ENCODE measurements around the gene TCF15.
A peak's percentile ranks its signal among the peaks of the same experiment; 100 is the strongest.
"Not testable (repeated sequence)": the region's sequence is repeated elsewhere in the genome, so short reads cannot be mapped to it uniquely, and the experiment has no call there.

The TCF15 gene

DNA sequence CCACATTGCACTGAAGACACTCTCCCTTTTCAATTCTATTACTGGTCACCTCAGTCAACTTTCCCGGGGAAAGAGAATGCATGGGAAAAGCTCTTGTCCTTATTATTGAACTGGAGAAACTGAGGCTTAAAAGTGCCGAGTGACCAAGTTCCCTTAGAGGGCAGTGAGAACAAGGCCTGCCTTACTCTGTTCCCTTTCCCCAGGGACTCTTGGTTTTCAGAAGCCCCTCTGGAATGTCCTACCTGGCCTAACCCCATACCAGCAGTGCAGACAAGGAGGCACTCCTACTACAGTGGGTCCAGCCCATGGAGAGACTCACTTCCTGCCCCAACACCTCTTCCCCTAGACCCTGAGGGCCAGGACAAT is 36.7 kb upstream of the TCF15 start:
- no peak for DNase-seq (ENCODE audit: low read depth)
- no peak overlapping the region for H3K4me3 ChIP-seq (replicated peaks; ENCODE audit: low read depth, low read length)
- TF ChIP-seq, protein P1, sequence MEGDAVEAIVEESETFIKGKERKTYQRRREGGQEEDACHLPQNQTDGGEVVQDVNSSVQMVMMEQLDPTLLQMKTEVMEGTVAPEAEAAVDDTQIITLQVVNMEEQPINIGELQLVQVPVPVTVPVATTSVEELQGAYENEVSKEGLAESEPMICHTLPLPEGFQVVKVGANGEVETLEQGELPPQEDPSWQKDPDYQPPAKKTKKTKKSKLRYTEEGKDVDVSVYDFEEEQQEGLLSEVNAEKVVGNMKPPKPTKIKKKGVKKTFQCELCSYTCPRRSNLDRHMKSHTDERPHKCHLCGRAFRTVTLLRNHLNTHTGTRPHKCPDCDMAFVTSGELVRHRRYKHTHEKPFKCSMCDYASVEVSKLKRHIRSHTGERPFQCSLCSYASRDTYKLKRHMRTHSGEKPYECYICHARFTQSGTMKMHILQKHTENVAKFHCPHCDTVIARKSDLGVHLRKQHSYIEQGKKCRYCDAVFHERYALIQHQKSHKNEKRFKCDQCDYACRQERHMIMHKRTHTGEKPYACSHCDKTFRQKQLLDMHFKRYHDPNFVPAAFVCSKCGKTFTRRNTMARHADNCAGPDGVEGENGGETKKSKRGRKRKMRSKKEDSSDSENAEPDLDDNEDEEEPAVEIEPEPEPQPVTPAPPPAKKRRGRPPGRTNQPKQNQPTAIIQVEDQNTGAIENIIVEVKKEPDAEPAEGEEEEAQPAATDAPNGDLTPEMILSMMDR (IDR thresholded peaks at IDR 0.05; ENCODE audit: low read length, missing control alignments) = no peak

DNA sequence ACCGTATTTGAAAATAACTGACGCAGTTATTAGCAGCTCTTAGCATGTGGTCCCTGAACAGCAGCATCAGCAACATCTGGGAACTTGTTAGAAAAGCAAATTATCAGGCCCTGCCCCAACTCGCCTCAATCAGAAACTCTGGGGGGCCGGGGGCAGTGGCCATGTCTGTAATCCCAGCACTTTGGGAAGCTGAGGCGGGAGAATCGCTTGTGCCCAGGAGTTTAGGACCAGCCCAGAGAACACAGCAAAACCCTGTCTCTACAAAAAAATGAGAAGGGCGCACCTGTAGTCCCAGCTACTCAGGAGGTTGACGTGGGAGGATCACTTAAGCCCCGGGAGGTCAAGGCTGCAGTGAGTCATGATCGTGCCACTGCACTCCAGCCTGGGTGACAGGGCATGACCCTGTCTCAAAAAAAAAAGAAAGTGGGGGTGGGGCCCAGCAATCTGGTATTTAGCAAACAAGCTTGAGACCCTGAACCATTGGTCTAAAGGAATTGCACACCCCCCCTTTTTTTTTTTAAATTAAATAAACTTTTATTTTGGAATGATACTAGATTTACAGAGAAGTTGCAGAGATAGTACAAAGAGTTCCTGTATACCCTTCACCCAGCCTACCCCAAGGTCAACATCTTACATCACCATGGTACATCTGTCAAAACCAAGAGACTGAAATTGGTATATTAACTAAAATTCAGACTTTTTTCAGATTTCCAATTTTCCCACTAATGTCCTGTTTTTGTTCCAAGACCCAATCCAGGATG is 36.2 kb upstream of the TCF15 start:
- TF ChIP-seq, protein P1 (IDR thresholded peaks at IDR 0.05; ENCODE audit: low read length, missing control alignments) = no peak
- H3K4me3 ChIP-seq (replicated peaks; ENCODE audit: low read depth, low read length) = no peak overlapping the region
- no peak for DNase-seq (ENCODE audit: low read depth)

DNA sequence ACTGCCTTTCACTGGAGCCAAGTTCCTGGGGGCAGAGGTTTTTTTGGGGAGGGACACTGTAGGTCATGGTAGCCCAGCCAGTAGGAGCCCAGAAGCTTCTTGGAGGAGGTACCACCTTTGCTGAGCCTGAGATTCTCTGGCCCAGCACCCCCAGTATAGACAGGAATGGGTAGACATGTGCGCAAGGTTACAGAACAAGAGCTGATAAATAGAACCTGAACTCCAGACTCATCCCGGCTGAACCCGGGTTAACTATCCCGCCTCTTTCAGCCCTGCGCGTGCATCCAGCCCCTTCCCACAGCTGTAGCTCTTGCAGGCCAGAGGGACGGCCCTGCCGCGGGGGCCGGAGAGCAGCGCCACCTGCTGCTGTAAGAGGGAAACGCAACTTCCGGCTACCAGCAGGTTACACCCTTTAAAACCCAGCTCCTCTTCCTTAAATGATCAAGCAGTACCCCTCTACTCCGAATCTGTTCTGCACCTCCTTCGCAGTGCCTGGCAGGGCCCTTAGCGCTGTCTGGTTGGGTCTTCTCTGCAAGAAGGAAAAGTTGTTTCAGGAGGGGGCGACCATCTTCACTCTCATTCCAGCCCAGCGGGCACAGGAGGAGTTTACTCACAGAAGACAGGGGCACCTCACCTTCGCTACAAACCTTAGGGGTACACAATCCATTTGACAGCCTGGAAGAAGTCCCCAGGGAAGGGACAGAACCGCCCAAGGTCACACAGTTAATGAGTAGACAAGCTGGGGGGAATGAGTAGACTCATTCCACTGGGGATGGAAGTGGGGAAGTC is 35.4 kb upstream of the TCF15 start:
- TF ChIP-seq, protein P1 (IDR thresholded peaks at IDR 0.05; ENCODE audit: low read length, missing control alignments) = peak; percentile 89
- peak; percentile 69 for DNase-seq (ENCODE audit: low read depth)
- no peak overlapping the region for H3K4me3 ChIP-seq (replicated peaks; ENCODE audit: low read depth, low read length)

DNA sequence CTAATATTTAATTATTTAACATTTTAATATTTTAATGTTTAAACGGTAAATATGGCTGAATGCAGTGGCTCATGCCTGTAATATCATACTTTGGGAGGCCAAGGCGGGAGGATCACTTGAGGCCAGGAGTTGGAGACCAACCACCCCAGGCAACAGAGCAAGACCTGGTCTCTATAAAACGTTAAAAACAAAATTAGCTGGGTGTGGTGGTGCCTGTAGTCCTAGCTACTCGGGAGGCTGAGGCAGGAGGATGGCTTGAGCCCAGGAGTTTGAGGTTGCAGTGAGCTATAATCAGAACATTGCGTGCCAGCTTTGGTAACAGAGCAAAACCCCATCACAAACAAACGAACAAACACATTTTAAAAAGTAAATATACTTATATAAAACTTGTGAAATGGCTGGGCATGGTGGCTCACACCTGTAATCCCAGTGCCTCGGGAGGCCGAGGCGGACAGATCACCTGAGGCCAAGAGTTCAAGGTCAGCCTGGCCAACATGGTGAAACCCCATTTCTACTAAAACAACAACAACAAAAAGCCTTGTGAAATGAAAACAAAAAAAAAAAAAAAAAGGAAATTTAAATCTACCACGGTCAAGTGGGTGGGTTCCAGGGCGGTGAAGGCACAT is 34.7 kb upstream of the TCF15 start:
- no peak overlapping the region for H3K4me3 ChIP-seq (replicated peaks; ENCODE audit: low read depth, low read length)
- no peak for DNase-seq (ENCODE audit: low read depth)
- TF ChIP-seq, protein P1 (IDR thresholded peaks at IDR 0.05; ENCODE audit: low read length, missing control alignments) = no peak

DNA sequence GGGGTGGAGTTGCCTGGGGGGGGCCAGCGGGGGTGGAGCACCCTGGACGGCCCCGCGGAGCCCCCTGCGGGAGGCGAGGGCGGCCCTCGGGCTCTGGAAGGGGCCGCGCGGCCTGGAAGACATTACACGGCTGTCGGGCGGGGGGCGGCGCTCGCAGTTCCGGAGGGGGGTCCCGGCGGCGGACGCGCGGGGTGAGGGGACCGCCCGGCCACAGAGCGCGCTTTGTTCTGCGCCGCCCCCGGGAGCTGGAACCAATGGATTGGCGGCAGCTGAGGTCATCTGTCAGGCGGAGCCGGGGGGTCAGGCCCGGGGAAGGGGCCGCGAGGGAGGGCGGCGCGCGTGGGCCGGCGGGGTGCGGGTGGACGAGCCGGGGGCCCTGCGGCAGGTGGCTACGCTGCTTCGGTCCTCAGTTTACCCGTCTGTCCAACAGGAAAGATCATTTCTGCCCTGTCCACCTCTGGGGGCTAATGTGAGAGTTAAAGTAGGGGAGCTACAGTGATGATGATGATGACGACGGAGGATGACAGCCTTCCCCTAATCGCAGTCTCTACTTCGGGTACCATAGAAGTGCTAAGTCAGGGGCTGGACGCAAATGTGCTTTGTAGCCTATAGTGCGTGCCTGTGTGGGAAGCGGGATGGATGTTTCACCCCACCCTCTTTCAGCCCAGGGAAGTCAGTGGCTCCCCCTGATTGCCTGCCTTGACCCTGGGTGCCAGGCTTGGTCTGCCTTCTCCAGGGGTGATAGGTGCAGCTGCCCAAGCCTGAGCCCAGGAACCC is 32.5 kb upstream of the TCF15 start:
- H3K4me3 ChIP-seq (replicated peaks; ENCODE audit: low read depth, low read length) = peak overlapping the region; percentile 7
- TF ChIP-seq, protein P1 (IDR thresholded peaks at IDR 0.05; ENCODE audit: low read length, missing control alignments) = no peak
- DNase-seq (ENCODE audit: low read depth) = no peak

DNA sequence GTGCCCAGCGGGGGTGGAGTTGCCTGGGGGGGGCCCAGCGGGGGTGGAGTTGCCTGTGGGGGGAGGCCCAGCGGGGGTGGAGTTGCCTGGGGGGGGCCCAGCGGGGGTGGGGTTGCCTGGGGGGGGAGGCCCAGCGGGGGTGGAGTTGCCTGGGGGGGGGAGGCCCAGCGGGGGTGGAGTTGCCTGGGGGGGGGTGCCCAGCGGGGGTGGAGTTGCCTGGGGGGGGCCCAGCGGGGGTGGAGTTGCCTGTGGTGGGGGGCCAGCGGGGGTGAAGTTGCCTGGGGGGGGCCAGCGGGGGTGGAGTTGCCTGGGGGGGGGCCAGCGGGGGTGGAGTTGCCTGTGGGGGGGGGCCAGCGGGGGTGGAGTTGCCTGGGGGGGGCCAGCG is 31.9 kb upstream of the TCF15 start:
- not testable (repeated sequence) for DNase-seq (ENCODE audit: low read depth); H3K4me3 ChIP-seq (replicated peaks; ENCODE audit: low read depth, low read length)

DNA sequence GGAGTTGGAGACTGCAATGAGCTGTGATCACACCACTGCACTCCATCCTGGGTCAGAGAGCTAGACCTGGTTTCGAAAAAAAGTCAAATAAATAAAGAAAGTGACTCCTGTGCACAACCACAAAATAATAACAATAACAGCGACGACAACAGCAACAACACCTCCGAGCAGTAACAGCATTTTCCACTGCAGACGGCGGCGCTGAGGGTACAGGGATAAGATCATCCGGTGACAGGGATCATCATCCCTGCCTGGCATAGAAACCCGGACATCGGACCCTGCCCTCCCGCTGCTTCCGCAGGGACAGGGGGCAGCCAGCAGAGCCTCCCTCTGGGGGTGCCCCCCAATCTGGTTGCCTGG is 31.4 kb upstream of the TCF15 start:
- no peak for DNase-seq (ENCODE audit: low read depth)

More for the DNA sequence above, 31.4 kb upstream of the TCF15 start:
- H3K4me3 ChIP-seq (replicated peaks; ENCODE audit: low read depth, low read length) = no peak overlapping the region
- TF ChIP-seq, protein P1 (IDR thresholded peaks at IDR 0.05; ENCODE audit: low read length, missing control alignments) = no peak

Data from fibroblast of pulmonary artery (primary cell).